NCI-H82 treated with DMSO at 0.1 percent for 48 hours (cell line): Measurements from ENCODE around the gene CDCP1.

Experiments
- DNase-seq: peaks from one replicate; lab custom pipeline; 2025; ENCODE audit not compliant: unreplicated experiment; lab: John Stamatoyannopoulos, UW

CDCP1 gene

DNA sequence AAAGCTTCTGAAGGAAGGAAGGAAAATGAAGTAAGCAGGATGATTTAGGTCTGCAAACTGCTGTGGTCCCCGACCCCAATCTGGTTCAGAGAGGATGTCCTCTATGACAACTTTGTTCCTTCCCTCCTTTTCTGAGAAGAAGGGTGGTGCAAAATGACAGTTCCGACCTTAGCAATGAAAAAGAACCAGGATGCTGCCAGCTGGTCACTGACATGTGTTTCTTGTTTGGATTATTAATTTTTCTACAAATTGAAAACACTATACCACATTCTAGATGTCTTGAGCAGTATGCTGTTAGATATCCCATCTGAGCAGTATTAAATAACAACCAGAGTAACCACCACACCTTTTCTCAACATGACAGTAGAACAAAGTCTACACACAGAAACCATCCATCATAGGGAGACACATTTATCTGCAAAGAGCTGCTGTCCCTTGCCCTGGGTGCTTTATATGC lies 27.5 kb downstream of the CDCP1 start:
- no peak for DNase-seq

DNA sequence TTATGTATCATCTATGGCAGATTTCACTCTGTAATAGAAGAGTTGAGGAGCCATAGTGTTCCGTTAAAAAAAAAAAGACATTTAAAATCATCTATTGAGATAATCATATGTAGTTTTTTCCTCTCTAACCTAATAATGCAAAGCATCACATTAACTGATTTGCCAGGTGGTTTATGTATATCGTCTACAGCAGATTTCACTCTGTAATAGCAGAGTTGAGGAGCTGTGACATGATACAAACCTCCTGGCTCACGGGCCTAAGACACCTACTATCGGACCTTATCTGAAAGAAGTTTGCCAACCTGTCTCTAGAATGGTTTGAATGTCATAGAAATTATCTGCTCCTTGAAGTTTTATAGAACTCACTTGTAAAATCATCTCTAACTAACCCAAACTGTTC lies 29.8 kb downstream of the CDCP1 start:
- DNase-seq: no peak

DNA sequence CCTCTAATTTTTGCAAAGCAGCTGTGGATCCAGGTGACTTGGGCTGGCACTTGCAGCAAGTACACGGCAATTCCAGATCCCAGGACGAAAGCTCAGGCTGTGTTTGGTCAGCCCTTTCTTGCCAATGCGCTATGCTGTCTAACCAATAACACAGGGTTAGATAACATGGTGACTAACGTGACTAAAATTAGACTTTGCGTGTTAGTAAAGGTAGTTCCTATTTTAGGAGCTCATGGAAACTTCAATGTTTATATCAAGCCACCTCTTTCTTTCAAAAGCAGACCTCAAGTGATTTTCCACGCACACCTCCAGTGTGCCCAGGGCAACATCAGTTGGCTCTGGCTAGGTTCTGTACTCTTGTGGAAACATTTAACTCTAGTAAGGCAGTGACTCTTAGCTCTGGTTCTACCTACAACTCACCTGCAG lies 32.5 kb downstream of the CDCP1 start:
- no peak for DNase-seq

DNA sequence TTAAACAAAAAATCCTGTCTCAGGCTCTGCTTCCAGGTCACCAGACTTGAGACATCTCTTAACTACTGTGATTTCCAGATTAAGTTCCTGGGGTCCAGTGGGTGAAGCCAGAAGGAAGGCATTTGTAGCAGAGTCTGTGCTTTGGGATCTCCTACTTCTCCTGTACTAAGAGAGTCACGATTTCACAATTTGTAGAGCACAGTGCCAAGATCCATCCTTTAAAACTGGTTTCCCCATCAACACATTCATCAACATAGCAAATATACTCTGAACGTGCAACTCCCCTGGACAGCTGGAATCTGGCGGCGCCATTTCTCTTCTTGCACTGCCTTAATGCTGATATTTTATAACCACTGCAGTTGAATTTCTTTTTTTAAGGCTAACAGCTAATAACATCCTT lies 33.2 kb downstream of the CDCP1 start:
- DNase-seq: no peak

DNA sequence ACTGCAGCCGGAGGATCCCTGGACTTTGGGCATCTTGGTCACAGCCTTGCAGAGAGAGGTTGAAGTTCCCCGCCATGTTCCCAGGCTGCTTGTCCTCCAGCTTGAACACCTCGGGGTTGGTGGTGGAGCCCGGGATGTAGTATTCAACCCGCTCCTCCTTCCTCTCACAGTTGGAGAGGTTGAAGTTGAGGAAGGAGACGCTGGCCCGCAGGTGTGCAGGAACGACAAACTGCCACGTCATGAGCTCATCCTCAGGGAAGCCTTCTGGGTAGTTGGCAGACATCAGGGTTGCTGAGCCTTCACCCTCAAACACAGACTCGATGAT lies 35.7 kb downstream of the CDCP1 start:
- DNase-seq: no peak

DNA sequence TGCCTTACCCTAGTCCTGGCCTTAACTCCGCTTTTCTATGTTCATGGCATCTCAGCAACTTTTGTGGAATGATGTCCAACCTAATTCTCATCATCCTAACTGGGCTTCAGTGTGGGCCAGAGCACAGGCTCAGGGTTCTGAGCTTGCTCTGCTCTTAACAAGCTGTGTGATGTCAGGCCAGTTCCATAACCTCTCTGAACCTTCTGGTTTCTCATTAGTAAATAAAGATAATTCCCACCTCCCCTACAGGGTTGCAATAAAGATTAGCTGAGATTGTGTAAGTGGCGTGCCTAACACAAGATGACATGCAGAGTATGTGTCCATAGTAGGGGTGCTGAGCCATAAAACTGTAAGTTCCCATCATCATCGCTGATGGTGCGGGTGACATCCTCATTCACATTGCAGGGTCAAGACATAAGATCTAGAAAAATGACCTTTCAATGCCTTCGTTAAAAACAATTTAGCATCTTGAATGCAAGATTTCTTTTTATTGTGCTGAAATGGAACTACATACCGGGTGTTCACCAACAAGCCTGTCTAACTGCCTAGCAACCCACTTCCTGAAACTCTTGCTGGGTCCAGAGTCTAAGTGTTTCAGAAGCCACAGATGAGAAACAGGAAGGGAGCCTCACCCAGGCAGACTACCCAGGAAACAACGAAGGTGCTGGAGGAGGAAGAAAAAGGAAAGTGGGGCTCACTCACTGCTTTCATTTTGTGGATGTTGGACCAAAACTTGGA lies 36.2 kb downstream of the CDCP1 start:
- DNase-seq: no peak

DNA sequence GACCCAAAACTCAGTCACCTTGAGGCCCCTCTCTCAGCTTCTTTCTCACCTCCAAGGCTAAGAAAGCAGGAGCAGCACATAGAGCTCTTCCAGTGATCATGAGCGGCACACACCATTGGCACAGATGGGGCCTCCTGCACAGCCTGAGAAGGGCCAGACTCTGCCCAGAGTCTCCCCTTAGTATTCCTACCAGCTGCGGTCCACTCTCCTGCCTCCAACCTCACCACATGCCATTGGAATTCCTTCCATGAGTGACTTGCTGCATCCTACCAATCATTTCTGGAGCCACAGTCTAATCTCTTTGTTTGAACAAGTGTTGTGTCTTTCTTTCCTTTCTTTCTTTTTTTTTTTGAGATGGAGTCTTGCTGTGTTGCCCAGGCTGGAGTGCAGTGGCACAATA lies 39.3 kb downstream of the CDCP1 start:
- no peak for DNase-seq

DNA sequence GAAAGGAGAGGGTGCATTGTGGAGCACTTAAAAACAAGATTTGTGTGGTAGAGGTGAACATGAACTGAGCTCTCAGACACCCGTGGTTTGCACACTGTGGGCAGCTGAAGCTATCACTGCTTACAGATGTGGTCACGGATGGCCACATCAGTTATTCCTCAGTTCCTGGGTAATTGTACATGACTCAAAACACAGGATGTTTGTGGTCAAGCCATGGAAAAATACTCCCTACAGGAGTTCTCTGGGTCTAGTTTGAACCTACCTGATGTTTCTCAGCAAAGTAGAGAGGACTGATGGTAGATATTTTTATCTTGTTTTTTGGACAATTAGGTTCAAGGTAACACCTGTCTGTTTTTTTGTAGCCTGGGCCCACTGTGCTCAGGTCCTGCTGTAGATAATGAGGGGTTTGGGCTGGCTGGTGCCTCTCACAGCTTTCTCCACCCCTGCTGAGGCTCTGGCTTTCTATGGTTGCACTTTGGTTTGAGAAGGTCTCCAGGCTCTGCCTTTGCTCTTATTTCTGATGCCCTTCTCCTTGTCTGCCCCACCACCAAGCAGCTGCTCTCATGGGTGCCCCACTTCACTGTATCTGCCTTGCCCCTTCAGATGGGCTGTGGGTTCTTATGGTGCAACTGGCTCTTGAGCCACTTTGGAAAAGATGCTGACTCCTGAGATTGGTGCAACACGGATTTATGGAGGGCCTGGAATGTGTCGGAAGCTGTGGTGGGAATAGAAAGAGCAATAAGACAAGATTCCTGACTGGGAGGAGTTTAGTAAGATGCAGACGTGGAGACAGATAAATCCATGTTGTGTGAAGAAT lies 40.1 kb downstream of the CDCP1 start:
- no peak for DNase-seq

DNA sequence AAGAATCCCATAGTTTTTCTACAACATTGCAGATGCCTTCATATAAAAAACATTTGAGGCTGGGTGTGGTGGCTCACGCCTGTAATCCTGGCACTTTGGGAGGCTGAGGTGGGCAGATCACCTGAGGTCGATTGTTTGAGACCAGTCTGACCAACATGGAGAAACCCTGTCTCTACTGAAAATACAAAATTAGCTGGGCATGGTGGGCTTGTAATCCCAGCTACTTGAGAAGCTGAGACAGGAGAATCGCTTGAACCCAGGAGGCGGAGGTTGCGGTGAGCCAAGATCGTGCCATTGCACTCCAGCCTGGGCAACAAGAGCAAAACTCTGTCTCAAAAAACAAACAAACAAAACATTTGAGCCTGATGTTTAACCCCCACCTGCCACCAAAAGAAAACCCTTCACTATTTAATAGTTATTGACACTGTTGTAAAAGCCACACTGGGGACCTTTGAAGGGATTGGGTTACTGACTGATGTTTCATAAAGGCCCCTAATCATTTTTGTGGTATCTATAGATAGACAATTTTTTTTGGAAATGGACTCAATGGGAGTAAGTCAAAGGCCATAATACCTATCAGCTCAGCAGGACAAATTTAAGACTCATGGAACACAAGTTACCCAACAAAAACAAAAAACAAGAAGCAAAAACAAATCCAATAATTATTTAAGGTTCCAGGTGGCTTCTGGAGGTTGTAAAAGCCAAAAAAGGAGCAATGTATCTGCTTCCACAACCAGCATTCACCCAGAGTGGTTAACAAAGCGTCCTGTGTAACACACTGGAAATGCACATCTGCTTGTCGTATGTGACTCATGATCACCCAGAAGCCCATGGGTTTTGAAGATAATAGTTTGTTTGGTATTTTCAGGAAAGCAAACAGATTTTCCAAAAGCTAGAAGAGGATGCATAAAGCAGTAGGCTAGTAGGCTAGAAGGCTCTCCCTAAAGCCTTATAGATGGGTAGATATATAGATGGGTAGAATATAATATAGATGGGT lies 41.2 kb downstream of the CDCP1 start:
- no peak for DNase-seq

DNA sequence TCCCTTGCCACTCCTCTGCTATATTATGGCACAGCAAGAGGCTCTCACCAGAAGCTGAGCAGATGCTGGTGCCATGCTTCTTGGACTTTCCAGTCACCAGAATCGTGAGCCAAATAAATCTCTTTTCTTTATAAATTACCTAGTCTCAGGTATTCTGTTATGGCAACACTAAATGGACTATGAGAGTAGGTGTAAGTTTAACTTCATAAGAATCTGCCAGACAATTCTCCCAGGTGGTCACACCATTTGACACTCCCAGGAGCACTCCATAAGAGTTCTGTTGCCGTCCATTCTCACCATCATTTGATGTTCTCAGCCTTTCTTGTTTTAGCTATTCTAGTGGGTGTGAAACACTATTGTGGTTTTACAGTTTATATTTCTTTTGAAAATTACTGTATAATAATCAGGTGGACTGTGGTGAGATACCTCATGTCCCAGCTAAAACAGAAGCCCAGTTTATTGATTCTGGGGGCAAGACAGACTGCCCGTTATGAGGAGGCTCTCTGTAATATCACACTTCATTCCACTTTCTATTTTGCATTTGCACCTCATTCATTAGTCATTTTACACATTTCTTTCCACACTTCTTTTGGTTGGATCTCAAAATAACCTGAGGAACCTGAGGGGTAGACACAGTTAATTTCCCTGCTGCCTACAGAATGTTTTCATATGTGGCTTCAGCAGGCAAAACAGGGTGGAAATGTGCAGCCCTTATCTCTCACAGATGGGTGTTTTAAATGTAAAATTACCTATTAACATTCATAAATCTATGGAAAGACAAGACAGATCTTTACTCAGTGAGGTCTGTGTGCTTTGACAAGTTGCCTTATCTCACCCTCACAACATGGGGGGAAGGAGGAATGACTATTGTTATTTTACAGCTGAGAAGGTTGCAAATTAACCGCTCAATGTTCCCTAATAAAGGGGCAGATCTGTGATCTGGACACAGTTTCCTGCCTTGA lies 42.1 kb downstream of the CDCP1 start:
- DNase-seq: no peak

DNA sequence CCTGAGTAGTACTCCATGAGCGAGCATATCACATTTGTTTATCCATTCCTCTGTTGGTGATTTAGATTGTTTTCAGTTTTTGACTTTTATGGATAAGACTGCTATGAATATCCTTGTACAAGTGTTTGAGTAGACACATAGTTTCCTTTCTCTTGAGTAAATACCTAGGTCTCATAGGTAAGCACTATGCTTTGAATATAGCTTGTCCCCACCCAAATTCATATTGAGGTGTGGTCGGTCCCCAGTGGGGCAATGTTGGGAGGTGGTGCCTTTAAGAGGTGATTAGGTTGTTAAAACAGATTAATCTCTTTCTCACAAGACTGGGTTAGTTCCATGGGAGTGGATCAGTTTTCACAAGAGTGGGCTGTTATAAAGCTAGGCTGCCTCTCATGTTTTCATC lies 42.8 kb downstream of the CDCP1 start:
- DNase-seq: no peak

DNA sequence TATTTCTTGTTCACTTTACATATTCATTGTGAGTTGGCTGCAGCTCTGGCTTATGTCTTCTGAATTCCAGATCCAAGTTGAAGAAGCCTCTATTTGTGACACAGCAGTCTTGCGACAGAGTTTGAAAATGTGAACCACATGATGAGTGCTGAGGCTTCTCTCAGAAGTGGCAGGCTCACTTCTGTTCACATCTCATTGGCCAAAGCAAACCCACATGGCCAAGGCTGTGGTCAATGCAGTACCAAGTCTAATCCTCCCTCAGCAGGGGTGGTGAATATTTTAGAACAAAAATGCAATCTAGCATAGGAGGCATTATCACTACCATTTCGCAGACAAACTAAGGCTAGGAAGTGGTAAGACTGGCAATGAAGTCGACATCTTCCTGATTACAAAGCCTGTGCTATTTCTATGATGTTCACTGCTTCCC lies 45.2 kb downstream of the CDCP1 start:
- DNase-seq: no peak

DNA sequence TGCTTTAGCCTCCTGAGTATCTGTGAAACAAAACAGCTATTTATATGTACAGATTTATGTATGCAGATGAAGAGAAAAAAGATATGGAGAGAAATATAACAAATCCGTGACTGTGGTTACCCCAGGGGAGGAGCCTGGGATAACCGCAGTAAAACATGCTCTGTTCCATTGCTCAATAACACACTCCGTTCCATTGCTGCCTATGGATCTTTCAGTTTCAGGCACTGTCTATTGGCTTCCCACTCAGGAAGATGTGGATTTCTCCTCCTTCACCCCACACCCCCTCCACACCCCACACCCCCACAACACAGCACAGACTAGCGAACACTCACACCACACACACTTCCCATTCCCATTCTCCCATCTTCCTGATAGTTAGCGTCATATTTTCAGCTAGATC lies 47.9 kb downstream of the CDCP1 start:
- DNase-seq: no peak

DNA sequence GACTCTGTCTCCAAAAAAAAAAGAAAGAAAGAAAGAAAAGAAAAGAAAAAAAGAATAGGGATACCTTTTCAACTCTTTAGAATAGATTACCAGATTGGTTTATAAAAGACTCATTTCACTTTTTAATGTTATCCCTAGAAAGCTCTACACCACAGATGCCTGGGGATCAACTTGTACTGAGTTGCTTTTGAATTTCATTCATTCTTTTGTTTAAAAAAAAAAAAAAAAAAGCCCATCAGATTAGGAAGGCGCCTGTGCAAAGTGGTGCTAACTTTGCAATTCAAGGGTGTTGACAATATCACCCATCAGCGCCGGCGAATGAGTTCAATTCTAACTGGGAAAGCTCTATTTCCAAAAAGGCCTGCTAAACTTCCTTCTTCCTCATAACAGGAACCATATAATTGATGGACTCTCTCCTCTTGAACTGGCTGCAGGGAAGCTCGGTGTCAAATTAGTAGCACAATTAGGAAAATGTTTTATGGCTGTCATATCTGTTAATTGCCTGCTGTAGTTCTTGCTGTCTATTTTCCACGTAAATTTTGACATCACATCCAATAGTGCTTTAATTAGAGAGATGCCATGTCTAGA lies 48.8 kb downstream of the CDCP1 start:
- no peak for DNase-seq

DNA sequence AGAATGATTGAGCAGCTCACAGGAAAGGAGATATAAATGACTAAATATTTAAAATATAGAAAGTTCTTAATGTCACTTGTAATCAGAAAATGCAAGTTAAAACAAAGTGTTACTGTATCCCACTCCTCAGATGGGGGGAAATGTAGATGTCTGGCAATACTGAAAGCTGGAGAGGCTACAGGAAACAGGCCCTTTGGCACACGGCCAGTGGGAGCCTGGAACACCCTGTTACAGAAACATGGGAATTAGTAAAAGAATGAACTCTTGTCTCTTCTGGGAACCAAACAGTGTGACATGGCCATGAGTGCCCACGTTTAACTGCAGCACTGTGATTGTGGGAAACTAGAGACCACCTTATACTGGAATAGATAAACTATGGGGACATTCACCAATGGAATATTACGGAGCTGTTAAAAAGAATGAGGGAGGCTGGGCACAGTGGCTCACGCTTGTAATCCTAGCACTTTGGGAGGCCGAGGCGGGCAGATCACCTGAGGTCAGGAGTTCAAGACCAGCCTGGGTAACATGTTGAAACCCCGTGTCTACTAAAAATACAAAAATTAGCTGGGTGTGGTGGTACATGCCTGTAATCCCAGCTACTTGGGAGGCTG lies 50.2 kb downstream of the CDCP1 start:
- DNase-seq: no peak

DNA sequence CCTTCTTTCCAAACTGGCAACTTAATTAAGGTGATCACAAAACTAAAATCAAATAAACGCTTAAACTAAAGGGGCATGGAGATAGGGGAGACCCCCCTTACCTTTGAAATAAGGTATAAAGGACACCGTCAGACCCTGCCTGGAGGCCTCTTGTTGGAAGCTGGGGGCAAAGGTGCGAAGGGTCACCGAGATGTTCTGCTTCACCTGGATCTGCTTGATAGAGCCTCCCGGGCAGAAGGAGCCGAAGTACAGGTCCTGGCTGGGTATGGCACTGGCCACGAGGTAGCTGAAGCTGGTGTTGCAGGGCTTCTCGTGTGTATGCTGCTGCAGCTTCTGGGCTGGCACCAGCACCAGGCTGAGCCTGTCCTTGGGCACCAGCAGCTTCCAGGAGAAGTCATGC lies 53.0 kb downstream of the CDCP1 start:
- DNase-seq: no peak

DNA sequence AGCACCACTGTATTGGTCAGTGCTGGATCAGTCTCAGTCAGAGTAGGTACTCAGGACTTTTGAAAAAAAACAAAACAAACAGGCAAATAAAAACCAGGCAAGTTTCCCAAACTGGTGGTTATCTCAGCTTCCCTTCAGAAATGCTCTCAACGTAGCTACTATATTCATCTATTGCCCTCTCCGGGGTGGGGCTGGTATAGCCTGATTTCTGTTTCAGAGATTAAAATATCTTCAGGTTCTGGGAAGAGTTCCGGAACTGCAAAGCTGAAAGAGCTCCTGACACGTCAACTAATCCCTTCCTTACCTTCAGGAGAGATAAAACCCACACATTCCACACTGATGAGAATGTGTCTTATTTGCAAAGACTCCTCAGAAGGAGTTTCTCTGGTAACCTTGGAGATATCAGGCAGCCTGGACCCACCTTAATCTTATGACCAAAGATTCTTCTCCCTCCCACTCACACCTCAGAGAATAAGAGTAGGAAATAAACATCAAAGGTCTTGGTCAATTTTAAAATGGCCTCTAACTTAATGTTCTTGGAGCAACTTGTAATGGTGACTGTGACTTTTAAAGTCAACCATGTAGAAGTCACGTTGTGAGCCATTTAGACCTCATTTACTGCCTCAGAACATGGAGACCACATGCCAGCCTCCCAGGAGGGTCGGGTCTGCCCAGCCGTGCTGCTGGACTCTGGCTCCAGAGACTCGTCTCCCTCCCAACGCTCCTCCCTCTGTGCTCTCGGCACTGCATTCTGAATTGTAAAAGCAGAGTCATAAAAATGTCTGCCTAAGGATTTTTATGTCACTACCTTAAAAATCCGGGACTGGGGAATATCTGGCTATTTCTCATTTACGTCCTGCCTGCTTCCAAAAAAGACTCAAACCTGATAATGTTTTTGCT lies 53.8 kb downstream of the CDCP1 start:
- DNase-seq: no peak

DNA sequence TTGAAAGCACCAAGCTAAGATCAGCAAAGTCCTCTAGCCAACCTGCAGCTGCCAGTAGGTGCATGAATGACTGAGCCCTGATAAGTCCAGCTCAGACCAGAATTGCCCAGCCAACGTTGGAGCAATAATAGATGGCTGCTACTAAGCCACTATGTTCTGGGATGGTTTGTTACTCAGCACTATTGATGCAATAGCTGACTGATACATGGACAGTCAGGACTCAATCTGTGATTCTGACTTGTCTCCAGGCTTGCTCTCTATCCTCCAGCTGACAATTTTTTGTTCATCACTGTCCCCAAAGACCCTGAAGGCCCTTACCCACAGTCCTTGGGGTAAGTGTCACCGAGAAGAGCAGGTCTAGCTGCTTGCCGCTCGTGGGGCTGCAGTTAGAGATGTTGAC lies 55.3 kb downstream of the CDCP1 start:
- DNase-seq: no peak
